ENCODE data around the gene SLC4A4. TPM values are rescaled to one million over a fixed set of nuclear protein-coding genes. Genes with fewer than 3 reads are reported as not detected.

Gene SLC4A4
- total RNA-seq, 2 experiments from 2014 or later = 2.5 to 3.9 TPM

GRCh38 chr4:71559957-71560571 is 221.2 kb downstream of the SLC4A4 start:
- CTCF ChIA-PET = no interaction called here

GRCh38 chr4:71564775-71565174 is 226.0 kb downstream of the SLC4A4 start:
- CTCF ChIA-PET = no interaction called here
- no peaks in the 10 kb centered on the region for H3K36me3 Mint-ChIP-seq
- no peak overlapping the region for H3K27ac Mint-ChIP-seq
- no peaks in the 10 kb centered on the region for H3K27me3 Mint-ChIP-seq
- no peak overlapping the region for H3K4me3 Mint-ChIP-seq
- ATAC-seq (no peak), DNase-seq (no peak)
- no peaks in the 10 kb centered on the region for H3K9me3 Mint-ChIP-seq (ENCODE audit: low read depth)
- peaks cover under 1% of the 10 kb centered on the region for H3K4me1 Mint-ChIP-seq

More at GRCh38 chr4:71559957-71560571, 221.2 kb downstream of the SLC4A4 start:
- Mint-ChIP-seq H3K4me1 (peaks cover 7% of the 10 kb centered on the region), H3K9me3 (ENCODE audit: low read depth) (no peaks in the 10 kb centered on the region), H3K36me3 (no peaks in the 10 kb centered on the region), H3K27ac (no peak overlapping the region), H3K27me3 (no peaks in the 10 kb centered on the region), H3K4me3 (no peak overlapping the region)
- ATAC-seq = no peak
- DNase-seq = no peak

GRCh38 chr4:71566856-71567255 is 228.0 kb downstream of the SLC4A4 start:
- DNase-seq = no peak
- Mint-ChIP-seq H3K36me3 (no peaks in the 10 kb centered on the region), H3K9me3 (ENCODE audit: low read depth) (no peaks in the 10 kb centered on the region), H3K27ac (no peak overlapping the region), H3K4me1 (no peaks in the 10 kb centered on the region), H3K27me3 (no peaks in the 10 kb centered on the region), H3K4me3 (no peak overlapping the region)
- no peak for ATAC-seq
- CTCF ChIA-PET = no interaction called here

- DNase-seq (no peak), ATAC-seq (no peak)
- Mint-ChIP-seq H3K9me3 (ENCODE audit: low read depth) (no peaks in the 10 kb centered on the region), H3K27me3 (no peaks in the 10 kb centered on the region), H3K4me1 (no peaks in the 10 kb centered on the region), H3K36me3 (no peaks in the 10 kb centered on the region), H3K27ac (no peak overlapping the region), H3K4me3 (no peak overlapping the region)
- CTCF ChIA-PET = no interaction called here
Measured at GRCh38 chr4:71568131-71568530, 229.3 kb downstream of the SLC4A4 start.

- H3K36me3 Mint-ChIP-seq = no peaks in the 10 kb centered on the region
- no peaks in the 10 kb centered on the region for H3K4me1 Mint-ChIP-seq
- H3K27me3 Mint-ChIP-seq = no peaks in the 10 kb centered on the region
- no peak for DNase-seq
- CTCF ChIA-PET = no interaction called here
- no peak overlapping the region for H3K4me3 Mint-ChIP-seq
- no peaks in the 10 kb centered on the region for H3K9me3 Mint-ChIP-seq (ENCODE audit: low read depth)
- no peak overlapping the region for H3K27ac Mint-ChIP-seq
- ATAC-seq = no peak
Measured at GRCh38 chr4:71570492-71570891, 231.7 kb downstream of the SLC4A4 start.

GRCh38 chr4:71571346-71571745 is 232.5 kb downstream of the SLC4A4 start:
- H3K27ac Mint-ChIP-seq = no peak overlapping the region
- H3K4me3 Mint-ChIP-seq = no peak overlapping the region
- no peak for DNase-seq
- CTCF ChIA-PET = no interaction called here
- no peaks in the 10 kb centered on the region for H3K27me3 Mint-ChIP-seq
- H3K4me1 Mint-ChIP-seq = no peaks in the 10 kb centered on the region
- H3K36me3 Mint-ChIP-seq = no peaks in the 10 kb centered on the region
- ATAC-seq = no peak
- no peaks in the 10 kb centered on the region for H3K9me3 Mint-ChIP-seq (ENCODE audit: low read depth)

- Mint-ChIP-seq H3K9me3 (ENCODE audit: low read depth) (no peaks in the 10 kb centered on the region), H3K36me3 (no peaks in the 10 kb centered on the region), H3K27me3 (no peaks in the 10 kb centered on the region), H3K27ac (no peak overlapping the region), H3K4me1 (no peaks in the 10 kb centered on the region), H3K4me3 (no peak overlapping the region)
- CTCF ChIA-PET = no interaction called here
- ATAC-seq (no peak), DNase-seq (no peak)
Measured at GRCh38 chr4:71583971-71584370, 245.2 kb downstream of the SLC4A4 start.

GRCh38 chr4:71584585-71584984 is 245.8 kb downstream of the SLC4A4 start:
- ATAC-seq (no peak), DNase-seq (no peak)
- Mint-ChIP-seq H3K36me3 (no peaks in the 10 kb centered on the region), H3K27me3 (no peaks in the 10 kb centered on the region), H3K27ac (no peak overlapping the region), H3K4me1 (no peaks in the 10 kb centered on the region), H3K9me3 (ENCODE audit: low read depth) (no peaks in the 10 kb centered on the region), H3K4me3 (no peak overlapping the region)
- CTCF ChIA-PET = no interaction called here

- no peaks in the 10 kb centered on the region for H3K27me3 Mint-ChIP-seq
- H3K36me3 Mint-ChIP-seq = no peaks in the 10 kb centered on the region
- DNase-seq (no peak), ATAC-seq (no peak)
- CTCF ChIA-PET = no interaction called here
- no peaks in the 10 kb centered on the region for H3K9me3 Mint-ChIP-seq (ENCODE audit: low read depth)
- no peaks in the 10 kb centered on the region for H3K4me1 Mint-ChIP-seq
- H3K27ac Mint-ChIP-seq = no peak overlapping the region
- H3K4me3 Mint-ChIP-seq = no peak overlapping the region
Measured at GRCh38 chr4:71586087-71586763, 247.4 kb downstream of the SLC4A4 start.

- Mint-ChIP-seq H3K36me3 (no peaks in the 10 kb centered on the region), H3K27ac (no peak overlapping the region), H3K9me3 (ENCODE audit: low read depth) (no peaks in the 10 kb centered on the region), H3K4me1 (no peaks in the 10 kb centered on the region), H3K27me3 (no peaks in the 10 kb centered on the region), H3K4me3 (no peak overlapping the region)
- ATAC-seq (no peak), DNase-seq (no peak)
- CTCF ChIA-PET = no interaction called here
Measured at GRCh38 chr4:71587995-71588394, 249.2 kb downstream of the SLC4A4 start.

- Mint-ChIP-seq H3K4me1 (no peaks in the 10 kb centered on the region), H3K27ac (no peak overlapping the region), H3K27me3 (peaks cover 3% of the 10 kb centered on the region), H3K9me3 (ENCODE audit: low read depth) (no peaks in the 10 kb centered on the region), H3K36me3 (no peaks in the 10 kb centered on the region), H3K4me3 (no peak overlapping the region)
- ATAC-seq = no peak
- CTCF ChIA-PET = no interaction called here
- DNase-seq = no peak
Measured at GRCh38 chr4:71592793-71593192, 254.0 kb downstream of the SLC4A4 start.

- no peak overlapping the region for H3K4me3 Mint-ChIP-seq
- no peaks in the 10 kb centered on the region for H3K36me3 Mint-ChIP-seq
- no peaks in the 10 kb centered on the region for H3K4me1 Mint-ChIP-seq
- no peak for ATAC-seq
- no peaks in the 10 kb centered on the region for H3K9me3 Mint-ChIP-seq (ENCODE audit: low read depth)
- no peak for DNase-seq
- H3K27ac Mint-ChIP-seq = no peak overlapping the region
- peaks cover 7% of the 10 kb centered on the region for H3K27me3 Mint-ChIP-seq
- CTCF ChIA-PET = no interaction called here
Measured at GRCh38 chr4:71593311-71593710, 254.5 kb downstream of the SLC4A4 start.

- CTCF ChIA-PET = no interaction called here
- no peaks in the 10 kb centered on the region for H3K9me3 Mint-ChIP-seq (ENCODE audit: low read depth)
- DNase-seq (no peak), ATAC-seq (no peak)
- no peaks in the 10 kb centered on the region for H3K36me3 Mint-ChIP-seq
- no peak overlapping the region for H3K4me3 Mint-ChIP-seq
- H3K27me3 Mint-ChIP-seq = peaks cover 14% of the 10 kb centered on the region
- H3K4me1 Mint-ChIP-seq = no peaks in the 10 kb centered on the region
- no peak overlapping the region for H3K27ac Mint-ChIP-seq
Measured at GRCh38 chr4:71595576-71596108, 256.8 kb downstream of the SLC4A4 start.

GRCh38 chr4:71599578-71599977 is 260.8 kb downstream of the SLC4A4 start:
- DNase-seq (no peak), ATAC-seq (no peak)
- CTCF ChIA-PET = interaction anchor here (1.4 kb wide), 1 partner anchor 416 kb away, joined by 3 read pairs; no protein-coding TSS in a partner anchor
- Mint-ChIP-seq H3K27ac (no peak overlapping the region), H3K4me3 (no peak overlapping the region), H3K27me3 (peaks cover 11% of the 10 kb centered on the region), H3K4me1 (no peaks in the 10 kb centered on the region), H3K9me3 (ENCODE audit: low read depth) (no peaks in the 10 kb centered on the region), H3K36me3 (no peaks in the 10 kb centered on the region)
